Limb (tissue), 2 donors: Measurements from ENCODE around the gene KIF9.
"Not testable (repeated sequence)": the region's sequence is repeated elsewhere in the genome, so short reads cannot be mapped to it uniquely, and the experiment has no call there.

ENCODE experiments used
- DNase-seq, 2 donors: peaks; one replicate each; pipeline ENCODE4 v3.0.0-alpha.2; 2016; ENCODE audit errors: extremely low spot score in 2 of 2

The KIF9 gene

GRCh38 chr3:47250309-47251060 lies 32.1 kb downstream of the KIF9 start:
- no peak for DNase-seq

GRCh38 chr3:47247131-47248064 lies 35.2 kb downstream of the KIF9 start:
- DNase-seq = no peak

GRCh38 chr3:47245271-47245670 lies 37.3 kb downstream of the KIF9 start:
- DNase-seq = no peak

GRCh38 chr3:47244531-47245100 lies 38.0 kb downstream of the KIF9 start:
- no peak for DNase-seq

- DNase-seq = no peak
These were observed 39.0 kb downstream of the KIF9 start for GRCh38 chr3:47243419-47244147.

- DNase-seq = no peak
These were observed 42.7 kb downstream of the KIF9 start for GRCh38 chr3:47239929-47240328.

GRCh38 chr3:47238017-47238416 lies 44.6 kb downstream of the KIF9 start:
- no peak for DNase-seq

- no peak for DNase-seq
These were observed 54.5 kb downstream of the KIF9 start for GRCh38 chr3:47228088-47228487.

- DNase-seq = no peak
These were observed 54.9 kb downstream of the KIF9 start for GRCh38 chr3:47227678-47228077.

GRCh38 chr3:47225310-47225906 lies 57.2 kb downstream of the KIF9 start:
- no peak for DNase-seq

GRCh38 chr3:47223755-47224154 lies 58.8 kb downstream of the KIF9 start:
- DNase-seq = no peak

- no peak for DNase-seq
These were observed 60.8 kb downstream of the KIF9 start for GRCh38 chr3:47221798-47222197.

GRCh38 chr3:47210863-47211405 lies 71.7 kb downstream of the KIF9 start:
- DNase-seq = no peak

GRCh38 chr3:47206022-47206421 lies 76.6 kb downstream of the KIF9 start:
- DNase-seq = not testable (repeated sequence)

- no peak for DNase-seq
These were observed 77.7 kb downstream of the KIF9 start for GRCh38 chr3:47204875-47205274.

GRCh38 chr3:47202542-47202941 lies 80.1 kb downstream of the KIF9 start:
- no peak for DNase-seq

- no peak for DNase-seq
These were observed 85.3 kb downstream of the KIF9 start for GRCh38 chr3:47197287-47197686.

GRCh38 chr3:47194994-47195393 lies 87.6 kb downstream of the KIF9 start:
- no peak for DNase-seq

- no peak for DNase-seq
These were observed 88.4 kb downstream of the KIF9 start for GRCh38 chr3:47193871-47194859.

GRCh38 chr3:47186285-47186684 lies 96.3 kb downstream of the KIF9 start:
- no peak for DNase-seq
